ENCODE data around the gene SLC9A8.

DNA sequence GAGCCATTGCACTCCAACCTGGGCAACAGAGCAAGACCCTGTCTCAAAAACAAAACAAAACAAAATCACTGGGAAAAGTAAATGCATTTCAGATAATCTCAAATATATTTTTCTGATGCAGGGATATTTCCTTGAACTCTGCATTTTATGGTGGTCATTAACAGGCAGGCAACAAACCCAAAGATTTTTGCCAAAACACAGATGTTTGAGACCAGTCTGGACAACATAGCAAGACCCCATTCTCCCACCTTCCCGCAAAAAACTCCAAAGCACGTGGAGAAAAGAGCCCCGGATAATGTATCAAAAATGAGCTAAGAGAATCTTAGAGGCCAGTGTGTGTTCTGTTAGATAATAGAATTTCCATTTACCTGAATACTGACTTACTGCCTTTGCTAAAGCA is 44.3 kb downstream of the SLC9A8 start:
- TF ChIP-seq, protein P1, sequence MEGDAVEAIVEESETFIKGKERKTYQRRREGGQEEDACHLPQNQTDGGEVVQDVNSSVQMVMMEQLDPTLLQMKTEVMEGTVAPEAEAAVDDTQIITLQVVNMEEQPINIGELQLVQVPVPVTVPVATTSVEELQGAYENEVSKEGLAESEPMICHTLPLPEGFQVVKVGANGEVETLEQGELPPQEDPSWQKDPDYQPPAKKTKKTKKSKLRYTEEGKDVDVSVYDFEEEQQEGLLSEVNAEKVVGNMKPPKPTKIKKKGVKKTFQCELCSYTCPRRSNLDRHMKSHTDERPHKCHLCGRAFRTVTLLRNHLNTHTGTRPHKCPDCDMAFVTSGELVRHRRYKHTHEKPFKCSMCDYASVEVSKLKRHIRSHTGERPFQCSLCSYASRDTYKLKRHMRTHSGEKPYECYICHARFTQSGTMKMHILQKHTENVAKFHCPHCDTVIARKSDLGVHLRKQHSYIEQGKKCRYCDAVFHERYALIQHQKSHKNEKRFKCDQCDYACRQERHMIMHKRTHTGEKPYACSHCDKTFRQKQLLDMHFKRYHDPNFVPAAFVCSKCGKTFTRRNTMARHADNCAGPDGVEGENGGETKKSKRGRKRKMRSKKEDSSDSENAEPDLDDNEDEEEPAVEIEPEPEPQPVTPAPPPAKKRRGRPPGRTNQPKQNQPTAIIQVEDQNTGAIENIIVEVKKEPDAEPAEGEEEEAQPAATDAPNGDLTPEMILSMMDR (IDR thresholded peaks at IDR 0.05; ENCODE audit: poor library complexity, severe bottlenecking), result no peak
- TF ChIP-seq EZH2 (IDR thresholded peaks at IDR 0.05; ENCODE audit: borderline replicate concordance, insufficient read depth, low read length, poor library complexity, severe bottlenecking) (no peak), SMC3 (conservative IDR thresholded peaks at IDR 0.05; ENCODE audit: poor library complexity) (no peak), POLR2AphosphoS5 (IDR thresholded peaks at IDR 0.05) (no peak)
- TF ChIP-seq, protein P2, sequence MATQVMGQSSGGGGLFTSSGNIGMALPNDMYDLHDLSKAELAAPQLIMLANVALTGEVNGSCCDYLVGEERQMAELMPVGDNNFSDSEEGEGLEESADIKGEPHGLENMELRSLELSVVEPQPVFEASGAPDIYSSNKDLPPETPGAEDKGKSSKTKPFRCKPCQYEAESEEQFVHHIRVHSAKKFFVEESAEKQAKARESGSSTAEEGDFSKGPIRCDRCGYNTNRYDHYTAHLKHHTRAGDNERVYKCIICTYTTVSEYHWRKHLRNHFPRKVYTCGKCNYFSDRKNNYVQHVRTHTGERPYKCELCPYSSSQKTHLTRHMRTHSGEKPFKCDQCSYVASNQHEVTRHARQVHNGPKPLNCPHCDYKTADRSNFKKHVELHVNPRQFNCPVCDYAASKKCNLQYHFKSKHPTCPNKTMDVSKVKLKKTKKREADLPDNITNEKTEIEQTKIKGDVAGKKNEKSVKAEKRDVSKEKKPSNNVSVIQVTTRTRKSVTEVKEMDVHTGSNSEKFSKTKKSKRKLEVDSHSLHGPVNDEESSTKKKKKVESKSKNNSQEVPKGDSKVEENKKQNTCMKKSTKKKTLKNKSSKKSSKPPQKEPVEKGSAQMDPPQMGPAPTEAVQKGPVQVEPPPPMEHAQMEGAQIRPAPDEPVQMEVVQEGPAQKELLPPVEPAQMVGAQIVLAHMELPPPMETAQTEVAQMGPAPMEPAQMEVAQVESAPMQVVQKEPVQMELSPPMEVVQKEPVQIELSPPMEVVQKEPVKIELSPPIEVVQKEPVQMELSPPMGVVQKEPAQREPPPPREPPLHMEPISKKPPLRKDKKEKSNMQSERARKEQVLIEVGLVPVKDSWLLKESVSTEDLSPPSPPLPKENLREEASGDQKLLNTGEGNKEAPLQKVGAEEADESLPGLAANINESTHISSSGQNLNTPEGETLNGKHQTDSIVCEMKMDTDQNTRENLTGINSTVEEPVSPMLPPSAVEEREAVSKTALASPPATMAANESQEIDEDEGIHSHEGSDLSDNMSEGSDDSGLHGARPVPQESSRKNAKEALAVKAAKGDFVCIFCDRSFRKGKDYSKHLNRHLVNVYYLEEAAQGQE (IDR thresholded peaks at IDR 0.05; ENCODE audit: borderline replicate concordance), result no peak

Measured in neural cell (in vitro differentiated cells).